Spleen (tissue), 7 donors: ENCODE measurements around the gene SLC39A1.

Experiments used
- CTCF ChIP-seq, 11 experiments: fragments of 200-600 bp in 7 of 11; fragments of 450-650 bp in 4 of 11; sonication (generic) in 4 of 11; IDR thresholded peaks in 8 of 11; conservative IDR thresholded peaks in 3 of 11; 1 replicate in 7 of 11; 2 replicates in 4 of 11; pipeline versions ENCODE4 v1.4.0 to v1.8.0; 2016 to 2021; ENCODE audit warnings: antibody characterized with exemption in 11 of 11, inconsistent platforms in 4 of 11, mild to moderate bottlenecking in 1 of 11
- POLR2A ChIP-seq, 3 donors: fragments of 450-650 bp; IDR thresholded peaks; one replicate each; pipeline ENCODE4 v1.5.1; 2017; ENCODE audit warnings: antibody characterized with exemption in 3 of 3, mild to moderate bottlenecking in 1 of 3
- donor health status: DM: no; HTN: no; CAD: no; lungs with moderate emphysema.
- donor health status: DM: no; HTN: no; CAD: no.
- donor health status: DM: no; HTN: no; CAD: no.

- no peak for TF ChIP-seq CTCF (IDR thresholded peaks at IDR 0.05 in 8 of 11, conservative IDR thresholded peaks at IDR 0.05 in 3 of 11)
- no peak for TF ChIP-seq POLR2A (IDR thresholded peaks at IDR 0.05)
Observed at GRCh38 chr1:153995202-153995601, 31.9 kb upstream of the SLC39A1 start.
